GM23248 (cell line): Measurements from ENCODE around the gene CPA1. TPM values are rescaled to one million over a fixed set of nuclear protein-coding genes. Genes with fewer than 3 reads are reported as not detected.

Source experiments
- DNase-seq: peaks from one replicate; pipeline ENCODE4 v3.0.0-alpha.2; 2015
- H2AFZ ChIP-seq: fragments of 200-600 bp; sonication (generic); 2 replicates; pipeline ENCODE4 v1.6.1; 2016; ENCODE audit warnings: antibody characterized with exemption
- H3F3A ChIP-seq: fragments of 200-600 bp; sonication (generic); 2 replicates; pipeline ENCODE4 v1.6.1; 2016; ENCODE audit warnings: mild to moderate bottlenecking, antibody characterized with exemption, mixed run types; ENCODE audit not compliant: insufficient read depth
- H3K27ac ChIP-seq: fragments of 200-600 bp; sonication (generic); 2 replicates; pipeline ENCODE4 v1.5.1; 2016; ENCODE audit warnings: mild to moderate bottlenecking
- H3K27me3 ChIP-seq: fragments of 200-600 bp; sonication (generic); replicated peaks from 2 replicates; pipeline ENCODE4 v1.6.1; 2016; ENCODE audit warnings: mild to moderate bottlenecking; ENCODE audit not compliant: insufficient read depth
- H3K36me3 ChIP-seq: fragments of 200-600 bp; sonication (generic); 2 replicates; pipeline ENCODE4 v1.6.1; 2016; ENCODE audit warnings: low read depth, mild to moderate bottlenecking
- H3K4me1 ChIP-seq: fragments of 200-600 bp; sonication (generic); 2 replicates; pipeline ENCODE4 v1.6.1; 2016; ENCODE audit warnings: mild to moderate bottlenecking; ENCODE audit not compliant: insufficient read depth
- H3K4me2 ChIP-seq: fragments of 200-600 bp; sonication (generic); one replicate; pipeline ENCODE4 v1.6.1; 2016; ENCODE audit warnings: mild to moderate bottlenecking; ENCODE audit not compliant: unreplicated experiment
- H3K4me3 ChIP-seq: fragments of 200-600 bp; sonication (generic); 2 replicates; pipeline ENCODE4 v1.5.1; 2016; ENCODE audit warnings: mild to moderate bottlenecking
- H3K79me2 ChIP-seq: fragments of 200-600 bp; sonication (generic); 2 replicates; pipeline ENCODE4 v1.6.1; 2016; ENCODE audit warnings: mild to moderate bottlenecking; ENCODE audit not compliant: insufficient read depth
- H3K9ac ChIP-seq: fragments of 200-600 bp; sonication (generic); 2 replicates; pipeline ENCODE4 v1.6.1; 2016; ENCODE audit warnings: mild to moderate bottlenecking
- H3K9me2 ChIP-seq: fragments of 200-600 bp; sonication (generic); 2 replicates; pipeline ENCODE4 v1.6.1; 2016; ENCODE audit warnings: mixed run types, mild to moderate bottlenecking, moderate library complexity; ENCODE audit not compliant: insufficient read depth
- H3K9me3 ChIP-seq: fragments of 200-600 bp; sonication (generic); one replicate; pipeline ENCODE4 v1.6.1; 2017; ENCODE audit warnings: low read depth
- H4K20me1 ChIP-seq: fragments of 200-600 bp; sonication (generic); 2 replicates; pipeline ENCODE4 v1.6.0; 2016; ENCODE audit not compliant: insufficient read depth
- EZH2 ChIP-seq: fragments of 200-600 bp; sonication (generic); IDR thresholded peaks from 2 replicates; pipeline ENCODE4 v1.6.1; 2018; ENCODE audit warnings: antibody characterized with exemption, mild to moderate bottlenecking; ENCODE audit not compliant: insufficient read depth, poor library complexity, severe bottlenecking
- EZH2phosphoT487 ChIP-seq: fragments of 200-600 bp; sonication (generic); IDR thresholded peaks from 2 replicates; pipeline ENCODE4 v1.6.1; 2018; ENCODE audit warnings: antibody characterized with exemption, moderate library complexity, mild to moderate bottlenecking, low read depth; ENCODE audit not compliant: insufficient read depth
- WGBS, 2 experiments: methylation state at CpG; one replicate each; pipeline ENCODE4 v1.1.6; 2015 to 2017; ENCODE audit warnings: low lambda C conversion rate in 2 of 2, low coverage in 1 of 2; ENCODE audit errors: missing lambda C conversion rate in 2 of 2; 5-methylcytosine and 5-hydroxymethylcytosine counted together
- in situ Hi-C: fragments of 300-500 bp; cut with MboI; formaldehyde crosslinking; loops from 2 replicates; pipeline ENCODE4 v1.15.0; 2020
- polyA plus RNA-seq: library from polyadenylated mRNA; unstranded; fragments of >200 nt; fragmentation: Nextera tagmentation; extraction: Ambion mirVana; gene quantifications from 2 replicates; pipeline ENCODE4 v1.2.1, GENCODE V29; 2016
- total RNA-seq: library from RNA; depleted of rRNA; stranded (reverse); fragments of >200 nt; shearing (Covaris generic); gene quantifications from 2 replicates; pipeline ENCODE4 v1.2.3, GENCODE V29; 2014

Gene CPA1
- total and polyA plus RNA-seq, 2 experiments from 2014 or later, result not detected

- in situ Hi-C loops, result no loop called here
- H3K9me2 ChIP-seq, result no peaks in the 10 kb centered on the region
- H3K4me3 ChIP-seq, result no peak overlapping the region
- H3K36me3 ChIP-seq, result no peaks in the 10 kb centered on the region
- no peak overlapping the region for H3K9ac ChIP-seq
- no peak overlapping the region for H2AFZ ChIP-seq
- WGBS, 2 experiments, result 81 to 84% methylated on average over 10 of the region's 10 CpGs
- H3K4me1 ChIP-seq, result peaks cover 22% of the 10 kb centered on the region
- no peak overlapping the region for H3K27ac ChIP-seq
- no peak for DNase-seq
- H3K4me2 ChIP-seq, result peak overlapping the region; percentile 52
- no peaks in the 10 kb centered on the region for H3K27me3 ChIP-seq
- H3K9me3 ChIP-seq, result no peaks in the 10 kb centered on the region
- TF ChIP-seq EZH2, result no peak
- no peak for TF ChIP-seq EZH2phosphoT487
- H3F3A ChIP-seq, result peaks cover 30% of the 10 kb centered on the region
- H3K79me2 ChIP-seq, result no peaks in the 10 kb centered on the region
- H4K20me1 ChIP-seq, result no peaks in the 10 kb centered on the region
These were observed 13.6 kb downstream of the CPA1 start for GRCh38 chr7:130393841-130394411.

GRCh38 chr7:130394421-130395195 is 14.3 kb downstream of the CPA1 start:
- H3K4me2 ChIP-seq, result no peak overlapping the region

GRCh38 chr7:130395421-130395820 is 15.1 kb downstream of the CPA1 start:
- Histone ChIP-seq H3K27me3 (no peaks in the 10 kb centered on the region), H3K9me3 (no peaks in the 10 kb centered on the region), H3K4me1 (peaks cover 30% of the 10 kb centered on the region), H3F3A (peaks cover 41% of the 10 kb centered on the region), H2AFZ (no peak overlapping the region), H3K4me2 (no peak overlapping the region), H4K20me1 (no peaks in the 10 kb centered on the region), H3K79me2 (no peaks in the 10 kb centered on the region), H3K4me3 (no peak overlapping the region), H3K9ac (no peak overlapping the region), H3K9me2 (no peaks in the 10 kb centered on the region), H3K36me3 (no peaks in the 10 kb centered on the region), H3K27ac (no peak overlapping the region)
- TF ChIP-seq EZH2phosphoT487 (no peak), EZH2 (no peak)
- WGBS, 2 experiments, result 62 to 66% methylated on average over 5 of the region's 5 CpGs
- in situ Hi-C loops, result no loop called here
- no peak for DNase-seq

More at GRCh38 chr7:130394421-130395195, 14.3 kb downstream of the CPA1 start:
- no peaks in the 10 kb centered on the region for H3K9me3 ChIP-seq
- no peaks in the 10 kb centered on the region for H3K36me3 ChIP-seq
- no peaks in the 10 kb centered on the region for H4K20me1 ChIP-seq
- in situ Hi-C loops, result no loop called here
- H3K9me2 ChIP-seq, result no peaks in the 10 kb centered on the region
- H3K79me2 ChIP-seq, result no peaks in the 10 kb centered on the region
- peaks cover 22% of the 10 kb centered on the region for H3K4me1 ChIP-seq
- H3K9ac ChIP-seq, result no peak overlapping the region
- 96 to 99% methylated on average over 7 of the region's 7 CpGs for whole genome bisulfite sequencing, 2 experiments
- DNase-seq, result no peak
- no peaks in the 10 kb centered on the region for H3K27me3 ChIP-seq
- peaks cover 33% of the 10 kb centered on the region for H3F3A ChIP-seq
- H2AFZ ChIP-seq, result no peak overlapping the region
- no peak overlapping the region for H3K4me3 ChIP-seq
- H3K27ac ChIP-seq, result no peak overlapping the region
- TF ChIP-seq EZH2phosphoT487 (no peak), EZH2 (no peak)

- H3K9me2 ChIP-seq, result no peaks in the 10 kb centered on the region
- H3K4me1 ChIP-seq, result peaks cover 37% of the 10 kb centered on the region
- H3K27me3 ChIP-seq, result no peaks in the 10 kb centered on the region
- TF ChIP-seq EZH2, result no peak
- no peak for TF ChIP-seq EZH2phosphoT487
- no peak overlapping the region for H3K4me3 ChIP-seq
- H3K27ac ChIP-seq, result no peak overlapping the region
- no peaks in the 10 kb centered on the region for H3K9me3 ChIP-seq
- in situ Hi-C loops, result no loop called here
- H3K4me2 ChIP-seq, result no peak overlapping the region
- H3K9ac ChIP-seq, result no peak overlapping the region
- DNase-seq, result no peak
- no peaks in the 10 kb centered on the region for H3K79me2 ChIP-seq
- H3F3A ChIP-seq, result peaks cover 44% of the 10 kb centered on the region
- H2AFZ ChIP-seq, result no peak overlapping the region
- H4K20me1 ChIP-seq, result no peaks in the 10 kb centered on the region
- no peaks in the 10 kb centered on the region for H3K36me3 ChIP-seq
- 25 to 33% methylated on average over 3 of the region's 3 CpGs for WGBS, 2 experiments
These were observed 15.8 kb downstream of the CPA1 start for GRCh38 chr7:130396109-130396508.
